GM18907 (cell line): ENCODE results near the gene SLIT3.
"Not testable (repeated sequence)": the region's sequence is repeated elsewhere in the genome, so short reads cannot be mapped to it uniquely, and the experiment has no call there.

Source experiments
- ATAC-seq: cut with Tn5 transposase; IDR thresholded peaks from one replicate; pipeline ENCODE4 v1.9.1; 2021; ENCODE audit warnings: mild to moderate bottlenecking, moderate library complexity; ENCODE audit not compliant: unreplicated experiment

SLIT3 gene

GRCh38 chr5:168637793-168638192, 663.1 kb downstream of the SLIT3 start:
- no peak for ATAC-seq

GRCh38 chr5:168637281-168637680, 663.7 kb downstream of the SLIT3 start:
- no peak for ATAC-seq

- not testable (repeated sequence) for ATAC-seq
Observed at GRCh38 chr5:168630958-168631357, 670.0 kb downstream of the SLIT3 start.

GRCh38 chr5:168624850-168625364, 676.0 kb downstream of the SLIT3 start:
- ATAC-seq: no peak

GRCh38 chr5:168620807-168621206, 680.1 kb downstream of the SLIT3 start:
- ATAC-seq: no peak

- no peak for ATAC-seq
Observed at GRCh38 chr5:168614661-168615060, 686.3 kb downstream of the SLIT3 start.

GRCh38 chr5:168613996-168614395, 686.9 kb downstream of the SLIT3 start:
- ATAC-seq: no peak

- ATAC-seq: no peak
Observed at GRCh38 chr5:168613396-168613795, 687.5 kb downstream of the SLIT3 start.

- no peak for ATAC-seq
Observed at GRCh38 chr5:168612996-168613395, 687.9 kb downstream of the SLIT3 start.

- no peak for ATAC-seq
Observed at GRCh38 chr5:168612123-168612522, 688.8 kb downstream of the SLIT3 start.
